ENCODE measurements around the gene SDF2L1.
A peak's percentile ranks its signal among the peaks of the same experiment; 100 is the strongest.

Gene SDF2L1

DNA sequence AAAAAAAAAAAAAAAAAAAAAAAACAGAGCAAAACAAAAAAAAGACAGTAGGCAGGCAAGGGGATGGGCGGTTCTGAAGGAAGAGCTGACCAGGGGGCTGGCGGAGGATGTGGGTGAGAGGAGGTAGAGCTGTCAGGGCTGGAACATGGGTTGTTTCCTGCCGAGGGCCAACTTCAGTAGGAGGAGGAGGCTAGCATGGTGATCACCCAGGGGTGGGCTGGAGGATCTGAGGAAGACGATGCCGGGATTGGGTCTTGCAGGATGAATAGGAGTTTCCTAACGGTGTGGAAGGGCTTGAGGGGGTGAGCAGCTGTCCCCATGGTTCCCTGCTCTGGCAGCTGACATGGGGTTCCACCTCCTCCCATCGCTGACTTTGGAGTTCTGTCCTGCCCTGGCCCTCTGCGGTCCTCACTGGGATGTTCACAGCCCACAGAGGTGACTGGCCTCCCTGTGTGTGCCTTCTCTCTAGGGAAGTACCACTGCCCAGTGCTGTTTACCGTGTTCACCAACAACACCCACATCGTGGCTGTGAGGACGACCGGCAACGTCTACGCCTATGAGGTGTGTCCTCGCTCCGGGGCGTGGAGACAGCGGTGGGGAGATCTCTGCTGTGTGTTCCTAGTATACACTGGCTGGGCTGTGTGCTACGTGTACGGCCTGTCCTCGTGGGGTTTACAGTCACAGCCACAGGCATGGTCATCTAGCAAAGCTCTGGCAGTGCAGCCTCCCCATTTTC is 38.9 kb downstream of the SDF2L1 start:
- H3K27ac Mint-ChIP-seq = peak overlapping the region in 1 of 3 experiments; percentile 15
- peaks cover 1% of the 10 kb centered on the region for H3K9me3 Mint-ChIP-seq
- H3K4me3 Mint-ChIP-seq = no peak overlapping the region

DNA sequence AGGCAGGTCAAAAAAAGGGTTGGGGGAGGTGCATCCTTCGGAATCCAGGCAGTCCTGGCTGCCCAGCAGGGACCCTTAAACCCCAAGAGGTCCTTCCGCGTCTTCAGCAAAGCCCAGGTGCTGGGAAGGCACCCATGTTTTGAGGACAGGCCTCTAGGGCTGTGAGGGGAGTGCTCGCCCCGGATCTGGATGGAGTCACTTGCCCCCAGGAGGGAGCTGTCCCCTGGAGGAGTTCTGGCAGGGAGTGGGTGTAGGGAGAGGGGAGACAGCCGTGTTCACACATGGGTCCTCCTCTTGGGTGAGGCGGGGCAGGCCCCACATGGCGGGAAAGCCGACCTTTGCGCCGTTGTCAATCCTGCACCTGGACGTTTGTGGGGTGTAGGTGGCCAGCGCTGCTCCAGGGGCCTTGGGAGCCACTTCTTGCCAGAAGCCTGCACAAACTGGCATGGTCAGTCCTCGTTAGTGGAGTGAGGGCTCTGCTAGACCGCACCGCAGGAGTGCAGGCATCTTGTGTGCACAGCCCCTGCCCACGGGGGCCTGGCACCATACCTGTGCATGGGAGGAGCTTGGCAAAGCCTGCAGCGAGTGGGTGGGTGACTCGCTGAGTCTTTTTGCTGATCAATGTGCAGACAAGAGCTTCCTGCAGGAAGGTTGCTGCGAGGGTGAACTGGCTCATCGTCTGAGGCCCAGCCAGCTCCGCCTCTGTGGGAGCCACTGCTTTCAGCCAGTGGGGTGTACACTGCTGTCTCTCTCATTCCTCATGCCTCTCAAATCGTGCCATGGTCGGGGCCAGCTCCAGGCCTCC is 39.7 kb downstream of the SDF2L1 start:
- Mint-ChIP-seq H3K9me3 (no peaks in the 10 kb centered on the region), H3K27ac (peak overlapping the region in 1 of 3 experiments; percentile 91), H3K36me3 (ENCODE audit: low read depth) (peaks cover 28% of the 10 kb centered on the region), H3K27me3 (ENCODE audit: low read depth) (no peaks in the 10 kb centered on the region), H3K4me3 (no peak overlapping the region), H3K4me1 (no peaks in the 10 kb centered on the region)
- TF ChIP-seq, protein P1, sequence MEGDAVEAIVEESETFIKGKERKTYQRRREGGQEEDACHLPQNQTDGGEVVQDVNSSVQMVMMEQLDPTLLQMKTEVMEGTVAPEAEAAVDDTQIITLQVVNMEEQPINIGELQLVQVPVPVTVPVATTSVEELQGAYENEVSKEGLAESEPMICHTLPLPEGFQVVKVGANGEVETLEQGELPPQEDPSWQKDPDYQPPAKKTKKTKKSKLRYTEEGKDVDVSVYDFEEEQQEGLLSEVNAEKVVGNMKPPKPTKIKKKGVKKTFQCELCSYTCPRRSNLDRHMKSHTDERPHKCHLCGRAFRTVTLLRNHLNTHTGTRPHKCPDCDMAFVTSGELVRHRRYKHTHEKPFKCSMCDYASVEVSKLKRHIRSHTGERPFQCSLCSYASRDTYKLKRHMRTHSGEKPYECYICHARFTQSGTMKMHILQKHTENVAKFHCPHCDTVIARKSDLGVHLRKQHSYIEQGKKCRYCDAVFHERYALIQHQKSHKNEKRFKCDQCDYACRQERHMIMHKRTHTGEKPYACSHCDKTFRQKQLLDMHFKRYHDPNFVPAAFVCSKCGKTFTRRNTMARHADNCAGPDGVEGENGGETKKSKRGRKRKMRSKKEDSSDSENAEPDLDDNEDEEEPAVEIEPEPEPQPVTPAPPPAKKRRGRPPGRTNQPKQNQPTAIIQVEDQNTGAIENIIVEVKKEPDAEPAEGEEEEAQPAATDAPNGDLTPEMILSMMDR (IDR thresholded peaks at IDR 0.05; ENCODE audit: unreplicated experiment in 3 of 3) = no peak

More for the DNA sequence above, 38.9 kb downstream of the SDF2L1 start:
- H3K4me1 Mint-ChIP-seq = no peaks in the 10 kb centered on the region
- TF ChIP-seq, protein P1 (IDR thresholded peaks at IDR 0.05; ENCODE audit: unreplicated experiment in 3 of 3) = no peak
- H3K36me3 Mint-ChIP-seq (ENCODE audit: low read depth) = peaks cover 35% of the 10 kb centered on the region
- H3K27me3 Mint-ChIP-seq (ENCODE audit: low read depth) = no peaks in the 10 kb centered on the region

DNA sequence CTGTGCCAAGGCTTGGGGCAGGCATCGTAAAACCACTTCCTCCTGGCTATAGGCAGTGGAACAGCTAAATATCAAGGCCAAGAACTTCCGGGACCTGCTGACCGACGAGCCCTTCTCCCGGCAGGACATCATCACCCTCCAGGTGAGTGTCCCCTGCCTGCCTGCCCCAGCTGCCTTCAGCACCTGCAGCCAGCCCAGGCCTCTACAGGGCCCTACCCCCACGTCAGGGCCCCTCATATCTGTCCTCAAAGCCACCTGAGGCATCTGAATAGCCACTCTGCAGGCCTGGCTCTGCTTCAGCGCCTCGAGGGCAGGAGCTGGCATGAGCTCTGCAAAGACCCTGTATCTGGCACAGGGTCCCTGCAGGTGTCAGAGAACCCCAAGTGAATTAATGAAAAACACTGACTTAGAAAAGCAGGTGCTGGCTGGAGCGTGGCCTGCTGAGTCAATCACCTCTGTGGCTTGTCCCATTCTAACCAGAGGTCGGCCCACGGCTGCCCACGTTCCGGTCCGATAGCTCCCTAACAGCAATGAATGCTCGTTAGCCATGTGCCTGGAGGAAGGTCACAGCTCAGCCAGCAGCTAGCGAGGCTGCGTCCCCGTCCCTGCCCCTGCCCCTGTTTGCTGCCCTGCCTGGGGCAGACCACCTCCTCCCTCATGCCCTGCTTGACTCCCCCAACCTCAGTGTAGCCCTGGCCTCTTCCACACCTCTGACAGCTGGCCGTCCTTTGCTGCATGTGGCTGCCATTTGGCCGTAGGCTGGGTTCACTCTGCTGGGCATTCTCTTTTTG is 40.5 kb downstream of the SDF2L1 start:
- H3K9me3 Mint-ChIP-seq = no peaks in the 10 kb centered on the region
- no peaks in the 10 kb centered on the region for H3K27me3 Mint-ChIP-seq (ENCODE audit: low read depth)
- no peaks in the 10 kb centered on the region for H3K4me1 Mint-ChIP-seq
- TF ChIP-seq, protein P1 (IDR thresholded peaks at IDR 0.05; ENCODE audit: unreplicated experiment in 3 of 3) = no peak
- H3K4me3 Mint-ChIP-seq = no peak overlapping the region
- H3K36me3 Mint-ChIP-seq (ENCODE audit: low read depth) = peaks cover 24% of the 10 kb centered on the region
- peak overlapping the region in 1 of 3 experiments; percentile 91 for H3K27ac Mint-ChIP-seq

DNA sequence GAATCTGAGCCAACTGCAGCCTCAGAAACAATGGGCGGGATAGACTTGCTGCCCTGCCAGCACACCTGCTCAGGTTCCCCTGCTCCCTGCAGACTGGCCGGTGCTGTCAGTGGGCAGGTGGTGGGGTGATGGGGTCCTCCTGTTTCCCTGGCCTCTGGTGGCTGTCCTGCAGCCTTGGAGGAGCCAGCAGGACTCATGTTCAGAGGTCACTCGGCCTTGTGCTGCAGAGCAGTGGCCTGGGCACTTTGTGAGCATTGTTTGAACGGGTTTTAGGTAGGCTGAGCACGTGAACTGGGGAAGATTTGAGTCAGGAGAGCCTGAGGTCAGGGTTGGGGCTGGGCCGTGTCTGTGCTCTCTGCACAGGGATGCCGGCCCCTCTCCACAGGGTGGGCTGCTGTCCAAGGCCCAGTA is 41.3 kb downstream of the SDF2L1 start:
- TF ChIP-seq, protein P1 (IDR thresholded peaks at IDR 0.05; ENCODE audit: unreplicated experiment in 3 of 3) = no peak
- no peaks in the 10 kb centered on the region for H3K9me3 Mint-ChIP-seq
- H3K27me3 Mint-ChIP-seq (ENCODE audit: low read depth) = no peaks in the 10 kb centered on the region
- H3K4me3 Mint-ChIP-seq = no peak overlapping the region
- no peaks in the 10 kb centered on the region for H3K4me1 Mint-ChIP-seq
- peak overlapping the region in 1 of 3 experiments; percentile 76 for H3K27ac Mint-ChIP-seq
- peaks cover 19% of the 10 kb centered on the region for H3K36me3 Mint-ChIP-seq (ENCODE audit: low read depth)

DNA sequence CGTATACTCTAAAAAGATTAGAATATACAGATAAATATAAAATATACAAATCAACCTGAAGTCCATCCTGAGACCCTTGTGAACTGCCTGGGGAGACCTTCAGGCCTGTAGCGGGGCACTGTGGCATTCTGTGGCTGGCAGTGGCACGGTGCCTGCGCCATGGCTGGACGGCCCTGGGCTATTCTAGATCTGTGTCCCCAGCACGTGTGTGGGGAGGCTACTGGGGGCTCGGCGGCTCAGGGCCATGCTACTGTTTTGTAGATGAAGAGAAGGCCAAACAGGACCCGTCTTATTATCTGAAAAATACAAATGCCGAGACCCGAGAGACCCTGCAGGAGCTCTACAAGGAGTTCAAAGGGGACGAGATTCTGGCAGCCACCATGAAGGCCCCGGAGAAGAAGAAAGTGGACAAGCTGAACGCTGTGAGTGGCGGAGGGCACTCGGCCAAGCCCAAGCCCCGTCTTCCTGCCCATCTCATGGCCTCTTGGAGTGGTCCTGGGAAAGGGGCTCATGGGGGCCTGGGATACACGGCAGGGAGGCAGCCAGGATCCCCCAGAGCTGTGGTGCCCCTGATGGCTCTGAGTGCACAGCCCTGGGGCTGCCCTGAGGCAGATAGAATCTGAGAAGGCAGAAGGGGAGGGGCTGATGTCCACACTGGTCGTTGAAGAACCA is 42.5 kb downstream of the SDF2L1 start:
- H3K36me3 Mint-ChIP-seq (ENCODE audit: low read depth) = peaks cover 25% of the 10 kb centered on the region
- H3K27ac Mint-ChIP-seq = no peak overlapping the region
- TF ChIP-seq, protein P1 (IDR thresholded peaks at IDR 0.05; ENCODE audit: unreplicated experiment in 3 of 3) = no peak
- no peaks in the 10 kb centered on the region for H3K9me3 Mint-ChIP-seq
- no peak overlapping the region for H3K4me3 Mint-ChIP-seq
- H3K27me3 Mint-ChIP-seq (ENCODE audit: low read depth) = no peaks in the 10 kb centered on the region
- no peaks in the 10 kb centered on the region for H3K4me1 Mint-ChIP-seq

All from nephron (organoid).